CD4-positive, alpha-beta T cell treated with Interleukin-2 at 100 ng/mL for 4 hours (primary cell): ENCODE measurements around the gene FAM117A.
"Not testable (repeated sequence)": the region's sequence is repeated elsewhere in the genome, so short reads cannot be mapped to it uniquely, and the experiment has no call there.

Source experiments
- DNase-seq: peaks from one replicate; pipeline ENCODE4 v3.0.0-alpha.2; 2020; ENCODE audit warnings: low spot score

Gene FAM117A

DNA sequence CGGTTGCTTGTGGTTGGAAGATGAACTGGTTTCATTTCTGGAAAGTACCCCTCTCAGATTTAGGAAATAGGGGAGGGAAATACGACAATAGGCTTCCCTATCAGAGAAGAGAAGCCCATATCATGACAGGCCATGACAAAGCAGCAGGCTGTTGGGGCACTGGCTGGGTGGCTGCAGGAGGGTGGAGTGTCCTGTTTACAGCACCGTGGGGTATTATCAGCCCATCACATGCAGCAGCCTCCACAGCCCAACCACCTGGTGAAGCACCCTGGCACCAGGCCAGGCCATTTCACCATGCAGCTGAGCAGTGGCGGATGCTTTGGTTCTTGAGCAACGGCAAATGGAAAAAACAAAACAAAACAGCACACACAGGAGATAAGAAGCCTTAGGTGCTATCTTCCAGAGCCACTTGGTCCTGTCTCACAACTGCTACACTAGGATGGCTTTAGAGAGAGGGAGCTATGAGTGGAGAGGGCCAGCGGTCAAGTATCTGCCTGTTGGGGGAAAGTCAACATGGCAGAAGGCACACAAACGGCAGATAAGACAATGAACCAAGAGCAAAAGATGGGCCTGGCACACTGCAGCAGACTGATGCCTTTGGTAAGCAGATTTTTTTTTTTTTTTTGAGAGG lies 24.2 kb downstream of the FAM117A start:
- peak; percentile 97 for DNase-seq

DNA sequence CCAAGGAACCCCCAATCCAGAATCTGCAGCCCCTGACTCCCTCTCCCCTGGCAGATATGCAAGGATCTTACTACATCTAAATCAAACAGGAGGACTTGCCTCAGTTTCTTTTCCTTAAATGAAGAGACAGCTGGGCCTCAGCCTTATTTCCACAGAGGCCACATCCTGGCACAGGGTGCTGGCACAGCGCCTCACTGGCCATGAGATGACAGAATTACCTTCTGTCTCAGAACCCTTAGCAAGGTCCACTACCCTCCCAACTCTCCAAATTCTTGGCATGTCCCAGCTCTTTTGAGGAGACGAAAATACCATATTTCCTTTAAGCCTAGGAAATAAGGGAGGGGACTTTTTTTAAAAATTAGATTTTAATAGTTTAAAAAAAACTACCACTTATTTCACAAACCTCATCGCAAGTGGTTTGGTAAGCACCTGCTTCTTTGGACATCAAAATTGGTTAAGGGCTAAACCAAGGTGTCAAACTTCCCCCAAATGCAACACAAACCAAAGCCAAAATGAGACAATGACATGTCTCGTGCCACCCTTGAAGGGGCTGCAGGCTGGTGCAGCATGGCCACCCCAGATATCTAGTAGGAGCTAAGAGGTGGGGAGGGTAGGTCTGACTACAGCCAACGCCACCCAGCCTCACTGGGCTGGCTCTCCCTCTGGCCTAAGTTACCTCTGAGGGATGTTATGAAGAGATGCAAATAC lies 25.3 kb downstream of the FAM117A start:
- DNase-seq = no peak

DNA sequence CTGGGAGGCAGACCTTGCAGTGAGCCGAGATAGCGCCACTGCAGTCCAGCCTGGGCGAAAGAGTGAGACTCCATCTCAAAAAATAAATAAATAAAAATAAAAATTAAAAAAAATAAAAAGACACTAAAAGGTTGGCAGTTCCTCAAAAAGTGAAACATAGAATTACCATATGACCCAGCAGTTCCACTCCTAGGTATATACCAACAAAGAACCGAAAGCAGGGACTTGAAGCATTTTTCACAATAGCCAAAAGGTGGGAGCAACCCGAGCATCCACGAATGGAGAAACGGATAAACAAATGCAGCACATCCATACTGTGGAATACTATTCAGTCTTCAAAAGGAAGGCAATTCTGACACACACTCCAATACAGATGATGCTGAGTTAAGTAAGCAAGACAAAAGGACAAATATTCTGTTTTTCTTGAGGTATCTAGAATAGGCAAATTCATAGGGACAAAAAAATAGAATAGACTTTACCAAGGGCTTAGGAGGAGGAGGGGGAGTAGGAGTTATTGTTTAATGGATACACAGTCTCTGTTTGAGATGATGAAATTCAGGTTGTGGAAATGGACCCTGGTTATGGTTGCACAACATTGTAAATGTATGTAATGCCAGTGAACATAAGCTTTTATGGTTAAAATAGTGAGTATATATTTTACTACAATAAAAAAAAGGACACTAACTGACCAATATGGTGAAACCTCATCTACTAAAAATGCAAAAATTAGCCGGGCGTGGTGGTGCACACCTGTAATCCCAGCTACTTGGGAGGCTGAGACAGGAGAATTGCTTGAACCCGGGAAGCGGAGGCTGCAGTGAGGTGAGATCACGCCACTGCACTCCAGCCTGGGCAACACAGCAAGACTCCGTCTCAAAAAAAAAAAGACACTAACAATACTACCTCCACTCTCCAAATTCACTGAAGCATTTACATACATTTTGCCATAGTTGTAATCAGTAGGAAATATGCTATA lies 29.1 kb downstream of the FAM117A start:
- DNase-seq = no peak

DNA sequence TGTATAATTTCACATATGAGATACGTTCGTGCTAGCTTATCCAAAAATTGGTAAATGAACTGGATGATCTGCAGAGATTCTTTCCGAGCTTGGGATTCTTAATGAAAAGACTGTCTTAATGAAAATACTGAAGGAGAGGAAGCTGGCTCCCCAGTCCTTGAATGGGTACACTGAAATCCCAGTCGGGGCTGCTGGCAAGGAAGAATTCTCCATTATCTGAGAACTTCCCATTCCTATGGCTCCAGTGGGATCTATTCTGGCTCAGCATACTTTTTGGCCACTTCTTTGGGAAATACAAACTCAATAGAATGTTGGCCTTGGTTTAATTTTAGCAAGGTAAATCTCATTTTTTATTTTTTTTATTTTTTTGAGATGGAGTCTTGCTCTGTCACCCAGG lies 32.5 kb downstream of the FAM117A start:
- no peak for DNase-seq

DNA sequence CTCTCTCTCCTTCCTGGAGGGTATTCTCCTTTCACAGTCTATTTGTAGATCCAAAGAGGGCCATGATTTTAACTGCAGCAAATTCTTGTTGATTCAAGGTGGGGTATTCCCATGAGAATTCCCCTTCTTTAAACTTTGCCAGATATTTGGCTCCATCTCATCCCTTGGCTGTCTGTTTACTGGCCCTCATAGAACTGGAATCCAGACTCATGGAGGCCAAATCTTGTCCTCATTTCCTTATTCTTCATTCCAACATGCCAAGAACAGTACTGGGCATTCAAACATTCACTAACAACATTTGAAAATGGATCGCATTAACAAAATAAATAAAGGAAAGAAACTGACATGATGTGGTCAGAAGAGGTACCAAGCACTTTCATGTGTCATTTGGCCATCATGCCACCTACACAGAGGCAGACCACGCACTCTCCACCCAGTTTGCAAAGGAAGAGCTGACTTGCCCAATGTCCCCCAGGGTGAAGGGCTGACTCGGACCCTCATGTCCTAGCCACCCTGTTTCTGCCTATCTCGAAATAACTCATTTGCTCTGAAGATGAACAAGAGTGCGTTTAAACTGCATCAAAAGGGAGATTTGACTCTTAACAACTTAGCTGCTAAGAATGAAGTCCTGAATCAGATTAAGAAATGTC lies 33.0 kb downstream of the FAM117A start:
- DNase-seq = no peak

DNA sequence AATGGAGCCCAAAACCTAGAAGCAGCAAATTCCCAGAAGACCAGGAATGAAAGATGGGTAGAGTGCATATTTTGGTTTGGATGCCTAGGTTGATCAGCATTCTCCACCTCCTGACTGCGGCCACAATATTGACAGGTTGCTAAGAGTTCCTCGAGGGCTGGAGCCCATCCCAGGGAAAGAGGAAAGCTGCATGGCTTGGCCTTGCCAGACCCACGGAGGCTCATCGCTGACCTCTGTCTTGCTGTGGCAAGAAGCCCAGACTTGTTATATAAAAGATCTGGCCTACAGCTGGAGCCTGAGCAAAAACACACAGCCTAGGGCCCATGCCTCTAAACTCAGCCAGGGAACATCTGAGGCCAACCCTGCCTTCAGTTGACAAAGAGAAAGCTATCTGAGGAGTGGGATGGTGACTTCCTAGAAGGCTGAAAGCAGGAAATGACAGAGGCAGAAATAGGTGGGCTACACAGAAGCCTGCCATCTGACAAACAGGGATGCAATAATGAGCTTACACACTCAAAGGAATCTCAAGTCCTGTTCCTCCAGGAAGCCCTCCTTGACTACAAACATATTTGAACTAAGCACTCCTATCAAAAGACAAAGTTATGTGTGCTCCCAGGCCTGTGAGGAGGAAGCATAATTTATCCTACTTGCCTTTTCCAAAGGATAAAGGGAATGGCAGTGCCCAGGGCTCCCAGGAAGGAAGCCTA lies 33.7 kb downstream of the FAM117A start:
- DNase-seq = no peak

DNA sequence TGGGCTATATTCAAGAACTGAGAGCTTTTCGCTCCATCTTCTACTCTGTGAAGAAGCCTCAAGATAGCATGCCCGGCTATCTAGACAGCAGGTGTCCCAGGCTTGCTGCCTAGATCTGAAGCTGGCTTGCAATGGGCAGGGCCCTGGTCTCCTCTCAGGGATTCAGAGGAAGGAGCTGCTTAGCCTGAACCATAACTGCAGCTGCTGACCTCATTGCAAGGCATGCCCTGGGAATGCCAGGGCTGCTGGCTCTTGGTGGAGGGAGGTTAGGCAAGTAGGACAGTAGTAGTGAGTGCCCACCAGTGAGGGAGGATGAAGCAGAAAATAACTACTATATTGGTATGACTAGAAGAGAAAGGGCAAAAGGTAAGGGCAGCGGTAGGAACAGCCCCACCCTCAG lies 34.9 kb downstream of the FAM117A start:
- no peak for DNase-seq

DNA sequence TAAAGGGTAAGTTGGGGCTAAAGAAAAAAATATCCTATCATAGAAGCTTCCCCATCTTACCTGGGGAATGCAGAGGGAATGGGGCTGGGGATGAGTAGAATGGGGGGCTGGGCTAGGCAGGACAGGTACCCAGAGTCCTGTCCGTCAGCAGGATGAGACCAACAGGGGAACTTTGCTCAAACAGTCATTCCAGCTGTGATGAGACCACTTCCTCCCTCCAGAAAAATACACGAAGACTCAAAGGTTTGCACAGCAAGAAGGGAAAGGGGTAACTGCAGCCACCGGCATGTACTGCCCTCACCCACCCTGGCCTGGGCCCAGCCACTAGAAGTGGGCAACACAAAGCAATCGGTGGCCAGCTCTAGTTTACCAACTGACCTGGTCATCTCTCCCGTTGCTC lies 35.5 kb downstream of the FAM117A start:
- no peak for DNase-seq

DNA sequence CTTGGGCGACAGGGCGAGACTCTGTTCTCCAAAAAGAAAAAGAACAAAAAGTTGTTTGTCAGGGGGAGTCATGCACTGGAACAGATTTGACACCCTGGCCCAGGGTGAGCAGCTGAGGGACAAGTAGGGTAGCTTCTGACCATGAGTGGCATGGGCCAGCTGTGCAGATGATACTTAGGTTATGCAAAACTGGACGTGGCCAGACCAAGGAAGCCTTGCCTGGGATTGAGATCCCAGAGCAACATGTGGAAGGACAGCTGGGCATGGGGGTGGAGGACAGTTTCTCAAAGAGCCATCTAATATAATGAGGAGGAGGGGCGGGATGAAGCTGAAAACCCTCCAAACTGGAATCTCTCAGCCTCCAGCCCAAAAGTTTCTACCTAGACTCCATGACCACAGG lies 36.6 kb downstream of the FAM117A start:
- no peak for DNase-seq

DNA sequence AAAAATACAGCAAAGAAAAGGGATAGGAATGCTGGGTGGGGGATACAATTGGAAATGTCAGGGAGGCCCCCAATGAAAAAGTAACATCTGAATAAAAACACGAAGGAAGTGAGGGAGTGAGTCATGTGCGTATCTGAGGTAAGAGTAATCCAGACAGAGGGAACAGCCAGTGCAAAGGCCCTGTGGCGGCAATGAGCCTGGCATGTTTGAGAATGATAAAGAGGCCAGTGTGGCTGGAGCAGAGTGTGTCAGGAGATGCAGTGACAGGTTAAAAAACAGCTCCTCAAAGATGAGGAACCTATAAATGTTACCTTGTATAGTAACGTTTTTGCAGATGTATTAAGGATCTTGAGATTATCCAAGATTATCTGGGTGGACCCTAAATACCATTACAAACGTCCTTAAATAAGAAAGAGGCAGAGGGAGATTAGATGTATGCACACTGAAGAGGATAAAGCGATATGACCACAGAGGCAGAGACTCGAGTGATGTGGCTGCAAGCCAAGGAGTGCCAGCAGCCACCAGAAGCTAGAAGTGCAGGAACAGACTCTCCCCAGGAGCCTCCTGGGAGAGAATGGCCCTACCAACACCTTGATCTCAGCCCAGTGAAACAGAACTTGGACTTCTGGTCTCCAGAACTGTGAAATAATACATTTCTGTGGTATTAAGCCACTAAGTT lies 38.3 kb downstream of the FAM117A start:
- DNase-seq = no peak

DNA sequence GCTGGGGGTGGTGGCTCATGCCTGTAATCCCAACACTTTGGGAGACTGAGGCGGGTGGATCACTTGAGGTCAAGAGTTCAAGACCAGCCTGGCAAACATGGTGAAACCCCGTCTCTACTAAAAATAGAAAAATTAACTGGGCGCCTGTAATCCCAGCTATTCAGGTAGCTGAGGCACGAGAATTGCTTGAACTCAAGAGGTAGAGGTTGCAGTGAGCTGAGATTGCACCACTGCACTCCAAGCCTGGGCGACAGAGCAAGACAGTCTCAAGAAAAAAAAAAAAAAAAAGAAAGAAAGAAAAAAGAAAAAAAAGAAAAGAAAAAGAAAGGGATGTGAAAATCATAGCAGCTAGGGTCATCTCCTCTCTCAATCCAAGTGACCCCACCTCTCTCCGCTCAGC lies 39.4 kb downstream of the FAM117A start:
- DNase-seq = not testable (repeated sequence)

DNA sequence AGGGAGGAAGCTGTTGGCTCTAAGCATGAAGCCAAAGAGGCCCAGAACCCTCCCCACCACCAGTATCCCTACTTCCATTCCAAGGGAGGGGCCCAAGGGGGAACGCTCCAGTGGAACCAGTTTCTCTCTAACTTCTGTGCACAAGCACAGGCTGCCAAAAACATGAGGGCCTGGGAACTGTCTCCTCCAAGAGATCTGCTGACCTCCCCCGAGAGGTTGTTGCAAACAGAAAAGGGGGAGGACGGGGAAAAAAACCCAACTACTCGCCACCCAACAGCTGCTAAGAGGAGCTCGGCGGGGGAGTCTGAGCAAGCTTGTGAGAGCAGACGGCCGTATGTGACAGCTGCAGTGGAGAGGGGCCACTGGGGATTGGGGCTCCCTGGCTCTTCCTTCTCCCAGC lies 40.5 kb downstream of the FAM117A start:
- no peak for DNase-seq

DNA sequence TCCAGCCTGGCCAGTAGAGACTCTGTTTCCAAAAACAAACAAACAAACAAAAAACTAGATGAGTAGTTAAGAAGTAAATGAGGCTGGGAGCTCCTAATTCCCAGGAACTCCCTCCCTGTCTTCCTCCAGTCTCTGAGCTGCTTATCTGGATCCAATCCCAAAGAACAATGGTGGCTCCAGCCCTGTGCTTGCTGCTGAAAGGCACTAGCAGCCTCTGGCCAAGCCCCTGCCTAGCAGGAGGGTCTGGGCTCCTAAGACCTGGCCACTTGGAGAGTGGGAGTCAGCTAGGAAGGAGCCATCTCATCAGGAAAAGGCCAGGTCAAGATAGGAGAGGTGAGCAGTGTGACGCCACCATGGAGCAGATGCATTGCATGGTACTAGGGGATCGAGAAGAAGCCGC lies 41.9 kb downstream of the FAM117A start:
- no peak for DNase-seq

DNA sequence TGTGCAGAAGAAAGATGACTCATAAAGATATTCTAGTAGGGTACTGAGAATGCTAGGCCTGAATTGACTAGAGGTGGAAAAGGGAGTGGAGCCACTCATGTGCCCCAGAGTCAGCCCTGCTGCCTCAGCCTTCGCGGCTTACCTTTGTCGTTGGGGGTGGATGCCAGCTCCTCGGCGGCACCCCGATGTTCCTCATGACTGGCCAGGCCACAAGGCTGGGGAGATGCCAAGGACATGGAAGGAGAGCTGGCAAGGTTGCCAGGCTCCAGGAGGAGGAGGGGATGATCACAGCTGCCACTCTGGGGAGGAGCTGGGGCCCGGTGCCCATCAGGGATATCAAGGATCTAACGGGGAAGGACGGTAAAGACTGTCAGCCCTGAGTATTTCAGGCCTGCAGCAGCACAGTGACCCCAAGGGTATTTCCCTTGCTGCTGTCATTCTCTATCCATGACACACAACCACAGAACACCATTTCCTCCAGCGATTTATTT lies 46.5 kb downstream of the FAM117A start:
- peak; percentile 55 for DNase-seq

DNA sequence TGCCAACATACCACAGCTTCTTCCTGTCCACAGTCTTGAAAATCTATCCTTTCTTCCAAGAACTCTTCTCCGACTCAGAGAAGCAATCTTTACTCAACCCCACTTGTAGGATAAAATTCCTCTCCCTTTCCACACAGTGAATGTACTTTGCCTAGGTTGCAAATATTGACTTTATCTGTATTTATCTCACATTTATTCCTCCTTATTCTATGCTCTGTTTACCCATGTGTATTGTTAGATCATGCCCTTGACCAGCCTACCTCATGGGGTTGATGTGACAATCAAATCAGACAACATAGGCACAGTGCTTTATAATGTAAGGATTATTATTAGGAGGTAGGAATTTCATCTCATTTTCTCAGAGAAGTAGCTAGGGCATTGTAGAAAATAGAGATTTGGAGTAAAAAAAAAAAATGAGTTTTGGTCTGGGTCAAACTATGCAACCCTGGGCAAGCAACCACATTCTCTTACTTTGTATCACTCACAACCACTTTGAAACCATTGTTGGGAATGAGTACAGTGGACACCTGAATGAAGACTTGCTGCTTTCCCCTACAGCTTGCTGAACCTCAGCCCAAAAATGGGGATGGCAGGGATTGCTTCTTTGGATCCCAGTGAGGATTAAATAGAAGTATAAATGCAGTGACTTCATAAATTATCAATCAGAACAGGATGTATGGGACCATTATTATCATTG lies 47.1 kb downstream of the FAM117A start:
- DNase-seq = no peak

DNA sequence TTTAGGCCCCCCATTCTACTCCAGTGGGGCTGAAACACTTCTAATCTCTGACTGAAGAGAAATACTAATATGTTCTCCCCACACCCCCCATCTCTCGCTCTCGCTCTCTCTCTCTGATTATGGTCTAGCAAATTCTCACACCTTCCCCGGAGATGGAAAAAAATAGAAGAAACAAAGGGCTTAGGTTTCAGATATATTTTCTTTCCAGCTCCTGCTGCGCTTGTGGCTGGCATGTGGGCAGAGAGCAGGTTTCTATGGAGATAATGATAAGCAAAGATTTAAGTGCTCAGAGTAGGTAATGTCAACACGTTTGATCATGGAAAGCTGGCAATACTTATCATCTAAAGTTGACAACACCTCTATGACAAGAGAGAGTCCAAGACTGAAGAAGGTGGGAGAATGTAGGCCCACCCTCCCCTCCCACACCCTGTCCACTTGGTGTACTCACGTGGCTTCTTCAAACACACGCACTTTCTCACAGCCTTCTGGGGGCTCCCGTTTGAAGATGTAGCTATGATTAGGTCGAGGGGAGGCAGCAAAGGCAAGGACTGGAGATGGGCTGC lies 48.1 kb downstream of the FAM117A start:
- DNase-seq = peak; percentile 82

DNA sequence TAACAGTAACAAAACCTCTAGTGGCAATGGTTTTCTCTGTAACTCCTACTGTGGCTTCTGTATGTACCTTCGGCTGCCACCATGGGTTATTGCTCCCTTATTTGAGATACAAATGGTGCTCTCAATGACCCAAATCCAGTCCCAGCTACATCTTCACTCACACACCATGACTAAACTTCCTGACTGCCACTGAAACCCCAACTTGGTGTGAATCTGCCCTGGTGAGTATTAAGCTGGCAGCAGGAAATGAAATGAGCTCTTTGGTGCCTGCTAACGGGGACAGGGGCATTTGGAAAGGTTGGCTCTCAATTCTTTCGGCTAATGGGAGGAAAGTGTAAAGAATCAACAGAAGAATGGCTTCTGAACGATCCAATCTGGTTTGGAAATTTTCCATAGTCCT lies 48.7 kb downstream of the FAM117A start:
- DNase-seq = peak; percentile 84

DNA sequence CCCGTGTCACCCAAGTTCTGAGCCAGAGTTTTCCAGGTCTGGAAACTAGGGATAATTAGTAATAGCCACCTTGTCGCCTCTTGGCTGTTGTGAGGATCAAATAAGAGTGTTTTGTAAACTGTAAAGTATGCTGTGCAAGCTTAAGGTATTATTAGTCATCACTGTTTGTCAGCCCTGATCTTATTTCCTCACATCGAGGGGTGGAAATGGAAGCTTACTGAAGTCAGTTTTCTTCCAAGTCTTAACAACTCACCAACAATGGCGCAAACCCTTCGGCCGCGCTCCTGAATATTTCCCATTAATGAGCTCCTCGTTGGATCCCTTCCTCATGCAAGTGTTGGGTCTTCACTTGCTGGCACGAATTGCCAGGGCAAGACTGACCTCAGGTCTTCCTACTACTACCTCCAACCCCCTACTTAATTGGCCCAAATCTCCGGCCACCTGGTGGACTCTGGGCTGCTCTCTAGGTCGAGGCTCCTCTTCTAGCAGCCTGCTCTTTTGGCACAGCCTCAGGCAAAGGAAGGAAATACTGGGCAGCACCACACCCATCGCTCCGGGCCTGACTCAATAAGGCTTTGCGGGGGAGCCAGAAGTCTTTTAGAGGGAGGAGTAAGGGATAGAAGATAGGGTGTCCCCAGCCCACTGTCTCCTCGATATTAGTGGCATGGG lies 55.3 kb downstream of the FAM117A start:
- DNase-seq = peak; percentile 54
